Loucy (cell line): ENCODE results near the gene NAALADL2.

Source experiments
- H2AFZ ChIP-seq: fragments of 200-600 bp; sonication (generic); 2 replicates; pipeline ENCODE4 v1.6.0; 2016; ENCODE audit warnings: antibody characterized with exemption, mild to moderate bottlenecking, low read length, moderate library complexity
- H3F3A ChIP-seq: fragments of 200-600 bp; 2 replicates; pipeline ENCODE4 v1.6.0; 2016; ENCODE audit warnings: antibody characterized with exemption, low read depth, mild to moderate bottlenecking
- H3K27me3 ChIP-seq: fragments of 200-600 bp; sonication (generic); 2 replicates; pipeline ENCODE4 v1.6.1; 2014; ENCODE audit warnings: low read length, mild to moderate bottlenecking; ENCODE audit not compliant: insufficient read depth, poor library complexity, severe bottlenecking
- H3K36me3 ChIP-seq: fragments of 200-600 bp; sonication (generic); 2 replicates; pipeline ENCODE4 v1.6.1; 2016; ENCODE audit warnings: low read length; ENCODE audit not compliant: insufficient read depth
- H3K4me1 ChIP-seq: fragments of 200-600 bp; sonication (generic); 2 replicates; pipeline ENCODE4 v1.5.1; 2014; ENCODE audit warnings: low read length, mild to moderate bottlenecking; ENCODE audit not compliant: insufficient read depth, poor library complexity, severe bottlenecking
- H3K4me2 ChIP-seq: fragments of 200-600 bp; sonication (generic); 2 replicates; pipeline ENCODE4 v1.6.0; 2014; ENCODE audit warnings: antibody characterized with exemption, low read length, low read depth, mild to moderate bottlenecking; ENCODE audit not compliant: poor library complexity, severe bottlenecking
- H3K4me3 ChIP-seq: fragments of 200-600 bp; sonication (generic); 2 replicates; pipeline ENCODE4 v1.5.1; 2014; ENCODE audit warnings: low read length, mild to moderate bottlenecking, mixed read lengths; ENCODE audit not compliant: poor library complexity, severe bottlenecking
- H3K79me2 ChIP-seq: fragments of 200-600 bp; sonication (generic); 2 replicates; pipeline ENCODE4 v1.6.1; 2014; ENCODE audit warnings: low read length; ENCODE audit not compliant: insufficient read depth
- H3K9ac ChIP-seq: fragments of 200-600 bp; sonication (generic); 2 replicates; pipeline ENCODE4 v1.6.0; 2014; ENCODE audit warnings: mild to moderate bottlenecking, low read depth, low read length, moderate library complexity; ENCODE audit not compliant: poor library complexity, severe bottlenecking
- H3K9me2 ChIP-seq: fragments of 200-600 bp; sonication (generic); replicated peaks from 2 replicates; pipeline ENCODE4 v1.6.1; 2016; ENCODE audit warnings: low read depth, low read length, mixed read lengths
- H3K9me3 ChIP-seq: fragments of 200-600 bp; sonication (generic); 2 replicates; pipeline ENCODE4 v1.6.1; 2014; ENCODE audit warnings: mild to moderate bottlenecking, antibody characterized with exemption, low read length, low read depth; ENCODE audit not compliant: insufficient read depth
- H4K20me1 ChIP-seq: fragments of 200-600 bp; sonication (generic); 2 replicates; pipeline ENCODE4 v1.6.0; 2014; ENCODE audit warnings: antibody characterized with exemption, low read length, mild to moderate bottlenecking; ENCODE audit not compliant: insufficient read depth, poor library complexity, severe bottlenecking
- EZH2phosphoT487 ChIP-seq: fragments of 200-600 bp; IDR thresholded peaks from 2 replicates; pipeline ENCODE4 v1.6.1; 2018; ENCODE audit warnings: antibody characterized with exemption, mild to moderate bottlenecking, moderate library complexity, borderline replicate concordance
- TF ChIP-seq, protein P1 (sequence below): fragments of 200-600 bp; sonication (generic); conservative IDR thresholded peaks from 2 replicates; pipeline ENCODE4 v1.5.1; 2014; ENCODE audit warnings: mild to moderate bottlenecking, antibody characterized with exemption, low read length

Gene NAALADL2

GRCh38 chr3:175335229-175335628 is 476.1 kb downstream of the NAALADL2 start:
- Histone ChIP-seq H3K9me3 (no peaks in the 10 kb centered on the region), H4K20me1 (no peaks in the 10 kb centered on the region), H2AFZ (no peak overlapping the region), H3F3A (no peaks in the 10 kb centered on the region), H3K27me3 (no peaks in the 10 kb centered on the region), H3K36me3 (no peaks in the 10 kb centered on the region), H3K4me1 (no peaks in the 10 kb centered on the region), H3K79me2 (no peaks in the 10 kb centered on the region), H3K4me2 (no peak overlapping the region), H3K4me3 (no peak overlapping the region), H3K9ac (no peak overlapping the region), H3K9me2 (0 out of 2 replicates have a peak, but pooled peaks cover 3% of the 10 kb centered on the region)
- no peak for TF ChIP-seq EZH2phosphoT487
- TF ChIP-seq, protein P1, sequence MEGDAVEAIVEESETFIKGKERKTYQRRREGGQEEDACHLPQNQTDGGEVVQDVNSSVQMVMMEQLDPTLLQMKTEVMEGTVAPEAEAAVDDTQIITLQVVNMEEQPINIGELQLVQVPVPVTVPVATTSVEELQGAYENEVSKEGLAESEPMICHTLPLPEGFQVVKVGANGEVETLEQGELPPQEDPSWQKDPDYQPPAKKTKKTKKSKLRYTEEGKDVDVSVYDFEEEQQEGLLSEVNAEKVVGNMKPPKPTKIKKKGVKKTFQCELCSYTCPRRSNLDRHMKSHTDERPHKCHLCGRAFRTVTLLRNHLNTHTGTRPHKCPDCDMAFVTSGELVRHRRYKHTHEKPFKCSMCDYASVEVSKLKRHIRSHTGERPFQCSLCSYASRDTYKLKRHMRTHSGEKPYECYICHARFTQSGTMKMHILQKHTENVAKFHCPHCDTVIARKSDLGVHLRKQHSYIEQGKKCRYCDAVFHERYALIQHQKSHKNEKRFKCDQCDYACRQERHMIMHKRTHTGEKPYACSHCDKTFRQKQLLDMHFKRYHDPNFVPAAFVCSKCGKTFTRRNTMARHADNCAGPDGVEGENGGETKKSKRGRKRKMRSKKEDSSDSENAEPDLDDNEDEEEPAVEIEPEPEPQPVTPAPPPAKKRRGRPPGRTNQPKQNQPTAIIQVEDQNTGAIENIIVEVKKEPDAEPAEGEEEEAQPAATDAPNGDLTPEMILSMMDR, result no peak

GRCh38 chr3:175336406-175337133 is 477.4 kb downstream of the NAALADL2 start:
- Histone ChIP-seq H3K9me3 (no peaks in the 10 kb centered on the region), H3F3A (no peaks in the 10 kb centered on the region), H3K27me3 (no peaks in the 10 kb centered on the region), H3K4me1 (no peaks in the 10 kb centered on the region), H3K9ac (no peak overlapping the region), H3K36me3 (no peaks in the 10 kb centered on the region), H3K4me3 (no peak overlapping the region), H4K20me1 (no peaks in the 10 kb centered on the region), H3K9me2 (0 out of 2 replicates have a peak, but pooled peaks cover 3% of the 10 kb centered on the region), H2AFZ (no peak overlapping the region), H3K4me2 (no peak overlapping the region), H3K79me2 (no peaks in the 10 kb centered on the region)
- TF ChIP-seq EZH2phosphoT487, result no peak
- TF ChIP-seq, protein P1, result no peak

DNA sequence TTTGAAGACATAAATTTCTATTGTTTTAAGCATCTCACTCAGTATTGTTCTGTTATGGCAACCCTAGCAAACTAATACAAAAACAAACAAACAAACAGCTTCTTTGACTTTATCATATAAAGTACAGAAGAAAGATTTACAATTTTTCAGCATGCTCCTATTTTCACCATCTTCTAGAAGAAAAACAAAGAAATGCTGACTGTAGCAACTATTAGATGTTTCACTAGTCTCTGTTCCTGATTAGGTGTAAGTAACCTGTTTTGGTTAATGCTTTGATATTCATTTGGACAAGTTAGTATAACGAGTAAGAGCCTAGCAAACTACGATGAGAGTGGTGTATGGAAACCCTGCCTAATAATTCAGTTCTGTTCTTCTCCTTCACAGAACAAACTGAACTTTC is 478.5 kb downstream of the NAALADL2 start:
- no peaks in the 10 kb centered on the region for H3K36me3 ChIP-seq
- 0 out of 2 replicates have a peak, but pooled peaks cover 3% of the 10 kb centered on the region for H3K9me2 ChIP-seq
- no peak overlapping the region for H3K9ac ChIP-seq
- H3K4me1 ChIP-seq, result no peaks in the 10 kb centered on the region
- H3K9me3 ChIP-seq, result no peaks in the 10 kb centered on the region
- no peaks in the 10 kb centered on the region for H3K79me2 ChIP-seq
- TF ChIP-seq, protein P1, result no peak
- TF ChIP-seq EZH2phosphoT487, result no peak
- no peaks in the 10 kb centered on the region for H4K20me1 ChIP-seq
- H3K4me2 ChIP-seq, result no peak overlapping the region
- H3K27me3 ChIP-seq, result no peaks in the 10 kb centered on the region
- no peak overlapping the region for H3K4me3 ChIP-seq
- no peak overlapping the region for H2AFZ ChIP-seq
- no peaks in the 10 kb centered on the region for H3F3A ChIP-seq
